ENCODE results near the gene EFCC1.
"Not testable (repeated sequence)": the region's sequence is repeated elsewhere in the genome, so short reads cannot be mapped to it uniquely, and the experiment has no call there.

The EFCC1 gene

GRCh38 chr3:129065016-129065719, 64.1 kb downstream of the EFCC1 start:
- no peak for TF ChIP-seq CTCF (conservative IDR thresholded peaks at IDR 0.05)
- peak overlapping the region; percentile 82; the same call in 1 of the 2 replicates for H3K27ac ChIP-seq

GRCh38 chr3:129065720-129066073, 64.6 kb downstream of the EFCC1 start:
- no peak for TF ChIP-seq CTCF (conservative IDR thresholded peaks at IDR 0.05)
- H3K27ac ChIP-seq = peak overlapping the region; percentile 82; the same call in 1 of the 2 replicates

GRCh38 chr3:129067719-129068118, 66.6 kb downstream of the EFCC1 start:
- peak overlapping the region; percentile 82 for H3K27ac ChIP-seq

GRCh38 chr3:129068291-129068886, 67.3 kb downstream of the EFCC1 start:
- H3K27ac ChIP-seq = peak overlapping the region; percentile 82
- TF ChIP-seq CTCF (conservative IDR thresholded peaks at IDR 0.05) = no peak

- not testable (repeated sequence) for H3K27ac ChIP-seq
Observed at GRCh38 chr3:129069313-129070085, 68.4 kb downstream of the EFCC1 start.

GRCh38 chr3:129070086-129070885, 69.2 kb downstream of the EFCC1 start:
- no peak for TF ChIP-seq CTCF (conservative IDR thresholded peaks at IDR 0.05)
- no peak overlapping the region for H3K27ac ChIP-seq

- no peak overlapping the region for H3K27ac ChIP-seq
- TF ChIP-seq CTCF (conservative IDR thresholded peaks at IDR 0.05) = no peak
Observed at GRCh38 chr3:129077222-129077621, 76.1 kb downstream of the EFCC1 start.

GRCh38 chr3:129078510-129078909, 77.4 kb downstream of the EFCC1 start:
- no peak overlapping the region for H3K27ac ChIP-seq
- TF ChIP-seq CTCF (conservative IDR thresholded peaks at IDR 0.05) = no peak

Data from VCaP (cell line).